Activated CD4-positive, alpha-beta T cell treated with anti-CD3 and anti-CD28 coated beads for 24 hours (primary cell): ENCODE data around the gene PSMC6.
"Not testable (repeated sequence)": the region's sequence is repeated elsewhere in the genome, so short reads cannot be mapped to it uniquely, and the experiment has no call there.

ENCODE experiments used
- DNase-seq, 2 donors: peaks; one replicate each; pipeline ENCODE4 v3.0.0-alpha.2; 2020; ENCODE audit warnings: low read depth in 2 of 2

The PSMC6 gene

GRCh38 chr14:52723514-52724359 is 16.7 kb downstream of the PSMC6 start:
- no peak for DNase-seq

DNA sequence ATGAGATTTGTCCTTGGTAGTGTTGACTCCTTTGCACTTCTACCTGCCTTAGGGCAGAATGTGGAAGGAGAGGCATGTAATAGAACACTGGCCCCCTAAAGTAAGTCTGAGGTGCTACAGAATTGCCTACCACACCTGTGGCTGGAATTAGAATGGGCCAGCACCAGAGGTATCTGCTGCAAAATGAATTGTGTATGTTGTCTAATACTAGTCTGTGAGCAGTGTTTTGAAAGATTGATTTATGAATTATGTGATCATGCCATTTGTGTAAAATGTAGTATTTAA is 17.3 kb downstream of the PSMC6 start:
- DNase-seq = no peak

- DNase-seq = not testable (repeated sequence)
Observed at GRCh38 chr14:52727509-52727908, 20.5 kb downstream of the PSMC6 start.

- not testable (repeated sequence) for DNase-seq
Observed at GRCh38 chr14:52729035-52729434, 22.0 kb downstream of the PSMC6 start.

- DNase-seq = no peak
Observed at GRCh38 chr14:52729585-52729924, 22.6 kb downstream of the PSMC6 start.

- DNase-seq = peak; percentile 97 to 99
Observed at GRCh38 chr14:52729925-52730708, 23.1 kb downstream of the PSMC6 start, which contains the start of gene STYX. TSS of gene STYX (plus strand) at chr14:52730166. CDS start at chr14:52730475, 309 bp downstream.

DNA sequence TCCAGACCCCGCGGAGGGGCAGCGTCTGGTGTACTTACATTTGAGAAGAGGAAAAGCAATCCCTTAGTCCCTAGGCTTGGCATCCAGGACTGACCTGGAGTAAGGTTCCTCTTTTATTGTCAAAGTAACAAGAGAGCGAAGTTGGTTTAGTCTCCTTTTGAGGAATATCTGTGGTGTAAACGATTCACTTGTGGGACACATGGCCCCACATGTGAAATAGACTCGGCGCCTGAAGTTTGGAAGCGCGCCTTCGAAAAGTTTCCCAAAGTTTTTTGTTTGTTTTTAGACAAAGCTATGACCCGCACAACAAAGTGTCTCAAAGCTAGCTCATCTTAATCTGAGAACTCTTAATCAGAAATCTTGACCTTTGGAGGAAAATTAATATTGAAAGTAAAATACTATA is 23.7 kb downstream of the PSMC6 start:
- no peak for DNase-seq

- no peak for DNase-seq
Observed at GRCh38 chr14:52733824-52734223, 26.8 kb downstream of the PSMC6 start.

GRCh38 chr14:52735921-52736489 is 29.0 kb downstream of the PSMC6 start:
- DNase-seq = no peak

DNA sequence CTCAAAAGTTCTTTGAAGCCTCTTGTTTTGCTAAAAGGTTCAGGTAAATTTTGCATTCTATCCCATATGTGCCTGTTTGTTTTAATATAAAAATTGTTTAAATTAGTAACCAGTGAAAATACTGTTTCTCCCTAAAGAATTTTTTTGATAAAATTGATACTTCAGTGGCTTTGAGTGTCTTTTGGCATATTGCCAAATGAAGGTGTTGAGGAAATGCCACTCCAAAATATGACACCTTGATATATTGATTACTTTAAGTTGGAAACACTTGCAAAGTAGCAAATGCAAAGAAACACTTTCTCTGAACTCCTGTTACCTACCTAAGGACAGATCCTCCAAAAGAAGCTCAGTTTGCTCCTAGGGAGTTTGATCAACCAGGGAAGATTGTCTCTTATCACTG is 31.4 kb downstream of the PSMC6 start:
- DNase-seq = no peak

- no peak for DNase-seq
Observed at GRCh38 chr14:52740751-52741150, 33.8 kb downstream of the PSMC6 start.

DNA sequence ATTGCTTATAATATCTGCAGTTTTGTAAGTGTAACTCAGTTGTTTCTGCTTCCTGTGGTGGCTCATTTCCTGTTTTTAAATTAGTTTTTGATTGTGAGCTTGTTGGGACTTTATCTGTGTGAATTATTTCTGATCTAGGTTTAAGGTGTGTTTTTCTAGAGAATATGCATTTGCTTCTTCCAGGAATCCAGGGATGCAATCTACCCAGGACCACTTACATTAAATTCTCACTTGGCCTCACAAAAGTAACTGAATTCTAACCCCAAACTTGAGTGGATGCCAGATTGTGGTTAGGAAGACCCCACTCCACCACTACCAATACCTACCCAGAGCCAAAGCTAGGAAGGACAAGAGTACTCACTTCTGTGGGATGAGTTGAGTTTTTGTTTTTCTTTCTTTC is 34.9 kb downstream of the PSMC6 start:
- no peak for DNase-seq

GRCh38 chr14:52748647-52749292 is 41.8 kb downstream of the PSMC6 start:
- DNase-seq = no peak

GRCh38 chr14:52755607-52756316 is 48.8 kb downstream of the PSMC6 start:
- no peak for DNase-seq

GRCh38 chr14:52759145-52759544 is 52.1 kb downstream of the PSMC6 start:
- no peak for DNase-seq

GRCh38 chr14:52762923-52763322 is 55.9 kb downstream of the PSMC6 start:
- DNase-seq = not testable (repeated sequence)

DNA sequence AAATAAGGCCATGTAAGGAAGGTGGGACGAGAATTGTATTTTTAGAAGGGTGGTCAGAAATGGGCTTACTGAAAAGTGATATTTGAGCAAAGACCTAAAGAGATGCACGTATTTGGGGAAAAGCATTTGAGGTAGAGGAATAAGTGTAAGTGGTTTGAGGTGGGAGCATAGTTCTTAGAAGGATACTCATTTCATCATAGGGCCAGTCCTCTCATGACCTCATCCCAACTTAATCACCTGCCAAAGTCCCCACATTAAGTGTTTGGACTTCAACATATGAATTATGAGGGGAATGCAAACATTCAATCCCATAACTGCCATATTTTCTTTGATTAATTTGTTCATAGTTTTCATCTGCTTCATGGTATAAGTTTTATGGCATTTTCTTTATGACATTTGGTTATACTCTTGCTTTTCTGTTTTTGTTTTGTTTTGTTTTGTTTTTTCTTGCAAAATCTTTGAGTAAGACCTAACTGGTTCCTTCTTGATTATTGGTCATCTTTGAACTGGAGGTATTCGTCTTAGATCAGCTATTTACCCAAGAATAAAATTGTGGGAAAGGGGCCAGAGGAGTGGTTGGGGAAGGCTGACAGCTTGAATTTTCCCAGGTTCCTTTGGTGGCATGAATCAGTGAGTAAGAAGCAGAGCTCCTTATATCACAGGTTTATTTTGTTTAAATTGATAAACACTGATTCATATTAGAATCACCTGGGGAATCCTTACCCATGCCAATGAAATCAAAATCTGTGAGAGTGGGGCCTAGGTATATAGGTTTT is 60.2 kb downstream of the PSMC6 start:
- no peak for DNase-seq

GRCh38 chr14:52769887-52770286 is 62.9 kb downstream of the PSMC6 start:
- no peak for DNase-seq

- DNase-seq = no peak
Observed at GRCh38 chr14:52776816-52777215, 69.8 kb downstream of the PSMC6 start.
